ENCODE data around the gene SH3GLB1. TPM values are rescaled to one million over a fixed set of nuclear protein-coding genes. Genes with fewer than 3 reads are reported as not detected.
A peak's percentile ranks its signal among the peaks of the same experiment; 100 is the strongest.

SH3GLB1 gene
- total and polyA plus RNA-seq, 2 of the 13 experiments (the other 11 are each of a cell fraction or from before 2014, with no cell fraction given), result 26.0 to 41.5 TPM

DNA sequence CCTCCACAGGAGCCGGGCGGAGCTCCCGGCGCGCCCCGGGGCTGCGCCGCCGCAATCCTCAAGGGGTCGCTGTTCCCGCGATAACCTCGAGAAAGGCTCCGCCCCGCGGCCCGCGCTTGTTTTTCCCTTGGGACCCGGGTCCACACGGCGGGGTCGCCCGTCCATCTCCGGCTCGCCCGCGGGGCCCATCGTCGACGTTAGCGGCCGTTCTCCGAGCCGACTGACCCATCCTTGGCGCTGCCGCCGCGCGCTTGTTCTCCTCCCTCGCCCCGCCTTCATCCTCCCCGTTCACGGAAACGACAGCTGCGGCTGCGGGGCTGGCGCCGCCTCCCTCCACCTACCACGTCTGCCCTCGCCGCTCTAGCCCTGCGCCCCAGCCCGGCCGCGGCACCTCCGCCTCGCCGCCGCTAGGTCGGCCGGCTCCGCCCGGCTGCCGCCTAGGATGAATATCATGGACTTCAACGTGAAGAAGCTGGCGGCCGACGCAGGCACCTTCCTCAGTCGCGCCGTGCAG is at the start of gene SH3GLB1 (continued):
- TF ChIP-seq ZNF33A (CRISPR knock-in tag; IDR thresholded peaks at IDR 0.05; ENCODE audit: borderline replicate concordance) (peak; percentile 3; the same call in 1 of the 2 replicates), POGZ (CRISPR knock-in tag; IDR thresholded peaks at IDR 0.05) (peak; percentile 93), SRSF9 (IDR thresholded peaks at IDR 0.05; ENCODE audit: borderline replicate concordance, insufficient read depth, low read depth, low read length, poor library complexity, severe bottlenecking) (no peak), ZNF382 (CRISPR knock-in tag; IDR thresholded peaks at IDR 0.05; ENCODE audit: borderline replicate concordance) (no peak)
- TF ChIP-seq, protein P1, sequence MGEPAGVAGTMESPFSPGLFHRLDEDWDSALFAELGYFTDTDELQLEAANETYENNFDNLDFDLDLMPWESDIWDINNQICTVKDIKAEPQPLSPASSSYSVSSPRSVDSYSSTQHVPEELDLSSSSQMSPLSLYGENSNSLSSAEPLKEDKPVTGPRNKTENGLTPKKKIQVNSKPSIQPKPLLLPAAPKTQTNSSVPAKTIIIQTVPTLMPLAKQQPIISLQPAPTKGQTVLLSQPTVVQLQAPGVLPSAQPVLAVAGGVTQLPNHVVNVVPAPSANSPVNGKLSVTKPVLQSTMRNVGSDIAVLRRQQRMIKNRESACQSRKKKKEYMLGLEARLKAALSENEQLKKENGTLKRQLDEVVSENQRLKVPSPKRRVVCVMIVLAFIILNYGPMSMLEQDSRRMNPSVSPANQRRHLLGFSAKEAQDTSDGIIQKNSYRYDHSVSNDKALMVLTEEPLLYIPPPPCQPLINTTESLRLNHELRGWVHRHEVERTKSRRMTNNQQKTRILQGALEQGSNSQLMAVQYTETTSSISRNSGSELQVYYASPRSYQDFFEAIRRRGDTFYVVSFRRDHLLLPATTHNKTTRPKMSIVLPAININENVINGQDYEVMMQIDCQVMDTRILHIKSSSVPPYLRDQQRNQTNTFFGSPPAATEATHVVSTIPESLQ (CRISPR knock-in tag; conservative IDR thresholded peaks at IDR 0.05), result no peak
- TF ChIP-seq, protein P2, sequence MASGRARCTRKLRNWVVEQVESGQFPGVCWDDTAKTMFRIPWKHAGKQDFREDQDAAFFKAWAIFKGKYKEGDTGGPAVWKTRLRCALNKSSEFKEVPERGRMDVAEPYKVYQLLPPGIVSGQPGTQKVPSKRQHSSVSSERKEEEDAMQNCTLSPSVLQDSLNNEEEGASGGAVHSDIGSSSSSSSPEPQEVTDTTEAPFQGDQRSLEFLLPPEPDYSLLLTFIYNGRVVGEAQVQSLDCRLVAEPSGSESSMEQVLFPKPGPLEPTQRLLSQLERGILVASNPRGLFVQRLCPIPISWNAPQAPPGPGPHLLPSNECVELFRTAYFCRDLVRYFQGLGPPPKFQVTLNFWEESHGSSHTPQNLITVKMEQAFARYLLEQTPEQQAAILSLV (CRISPR knock-in tag; IDR thresholded peaks at IDR 0.05; ENCODE audit: borderline replicate concordance), result peak; percentile 59; the same call in 1 of the 2 replicates
- TF ChIP-seq, protein P3, sequence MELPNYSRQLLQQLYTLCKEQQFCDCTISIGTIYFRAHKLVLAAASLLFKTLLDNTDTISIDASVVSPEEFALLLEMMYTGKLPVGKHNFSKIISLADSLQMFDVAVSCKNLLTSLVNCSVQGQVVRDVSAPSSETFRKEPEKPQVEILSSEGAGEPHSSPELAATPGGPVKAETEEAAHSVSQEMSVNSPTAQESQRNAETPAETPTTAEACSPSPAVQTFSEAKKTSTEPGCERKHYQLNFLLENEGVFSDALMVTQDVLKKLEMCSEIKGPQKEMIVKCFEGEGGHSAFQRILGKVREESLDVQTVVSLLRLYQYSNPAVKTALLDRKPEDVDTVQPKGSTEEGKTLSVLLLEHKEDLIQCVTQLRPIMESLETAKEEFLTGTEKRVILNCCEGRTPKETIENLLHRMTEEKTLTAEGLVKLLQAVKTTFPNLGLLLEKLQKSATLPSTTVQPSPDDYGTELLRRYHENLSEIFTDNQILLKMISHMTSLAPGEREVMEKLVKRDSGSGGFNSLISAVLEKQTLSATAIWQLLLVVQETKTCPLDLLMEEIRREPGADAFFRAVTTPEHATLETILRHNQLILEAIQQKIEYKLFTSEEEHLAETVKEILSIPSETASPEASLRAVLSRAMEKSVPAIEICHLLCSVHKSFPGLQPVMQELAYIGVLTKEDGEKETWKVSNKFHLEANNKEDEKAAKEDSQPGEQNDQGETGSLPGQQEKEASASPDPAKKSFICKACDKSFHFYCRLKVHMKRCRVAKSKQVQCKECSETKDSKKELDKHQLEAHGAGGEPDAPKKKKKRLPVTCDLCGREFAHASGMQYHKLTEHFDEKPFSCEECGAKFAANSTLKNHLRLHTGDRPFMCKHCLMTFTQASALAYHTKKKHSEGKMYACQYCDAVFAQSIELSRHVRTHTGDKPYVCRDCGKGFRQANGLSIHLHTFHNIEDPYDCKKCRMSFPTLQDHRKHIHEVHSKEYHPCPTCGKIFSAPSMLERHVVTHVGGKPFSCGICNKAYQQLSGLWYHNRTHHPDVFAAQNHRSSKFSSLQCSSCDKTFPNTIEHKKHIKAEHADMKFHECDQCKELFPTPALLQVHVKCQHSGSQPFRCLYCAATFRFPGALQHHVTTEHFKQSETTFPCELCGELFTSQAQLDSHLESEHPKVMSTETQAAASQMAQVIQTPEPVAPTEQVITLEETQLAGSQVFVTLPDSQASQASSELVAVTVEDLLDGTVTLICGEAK (IDR thresholded peaks at IDR 0.05), result no peak
- TF ChIP-seq, protein P3 (CRISPR knock-in tag; IDR thresholded peaks at IDR 0.05), result no peak; the same call in none of the 2 replicates
- TF ChIP-seq, protein P4, sequence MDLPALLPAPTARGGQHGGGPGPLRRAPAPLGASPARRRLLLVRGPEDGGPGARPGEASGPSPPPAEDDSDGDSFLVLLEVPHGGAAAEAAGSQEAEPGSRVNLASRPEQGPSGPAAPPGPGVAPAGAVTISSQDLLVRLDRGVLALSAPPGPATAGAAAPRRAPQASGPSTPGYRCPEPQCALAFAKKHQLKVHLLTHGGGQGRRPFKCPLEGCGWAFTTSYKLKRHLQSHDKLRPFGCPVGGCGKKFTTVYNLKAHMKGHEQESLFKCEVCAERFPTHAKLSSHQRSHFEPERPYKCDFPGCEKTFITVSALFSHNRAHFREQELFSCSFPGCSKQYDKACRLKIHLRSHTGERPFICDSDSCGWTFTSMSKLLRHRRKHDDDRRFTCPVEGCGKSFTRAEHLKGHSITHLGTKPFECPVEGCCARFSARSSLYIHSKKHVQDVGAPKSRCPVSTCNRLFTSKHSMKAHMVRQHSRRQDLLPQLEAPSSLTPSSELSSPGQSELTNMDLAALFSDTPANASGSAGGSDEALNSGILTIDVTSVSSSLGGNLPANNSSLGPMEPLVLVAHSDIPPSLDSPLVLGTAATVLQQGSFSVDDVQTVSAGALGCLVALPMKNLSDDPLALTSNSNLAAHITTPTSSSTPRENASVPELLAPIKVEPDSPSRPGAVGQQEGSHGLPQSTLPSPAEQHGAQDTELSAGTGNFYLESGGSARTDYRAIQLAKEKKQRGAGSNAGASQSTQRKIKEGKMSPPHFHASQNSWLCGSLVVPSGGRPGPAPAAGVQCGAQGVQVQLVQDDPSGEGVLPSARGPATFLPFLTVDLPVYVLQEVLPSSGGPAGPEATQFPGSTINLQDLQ (CRISPR knock-in tag; IDR thresholded peaks at IDR 0.05), result peak; percentile 57; the same call in 1 of the 2 replicates
- TF ChIP-seq, protein P5, sequence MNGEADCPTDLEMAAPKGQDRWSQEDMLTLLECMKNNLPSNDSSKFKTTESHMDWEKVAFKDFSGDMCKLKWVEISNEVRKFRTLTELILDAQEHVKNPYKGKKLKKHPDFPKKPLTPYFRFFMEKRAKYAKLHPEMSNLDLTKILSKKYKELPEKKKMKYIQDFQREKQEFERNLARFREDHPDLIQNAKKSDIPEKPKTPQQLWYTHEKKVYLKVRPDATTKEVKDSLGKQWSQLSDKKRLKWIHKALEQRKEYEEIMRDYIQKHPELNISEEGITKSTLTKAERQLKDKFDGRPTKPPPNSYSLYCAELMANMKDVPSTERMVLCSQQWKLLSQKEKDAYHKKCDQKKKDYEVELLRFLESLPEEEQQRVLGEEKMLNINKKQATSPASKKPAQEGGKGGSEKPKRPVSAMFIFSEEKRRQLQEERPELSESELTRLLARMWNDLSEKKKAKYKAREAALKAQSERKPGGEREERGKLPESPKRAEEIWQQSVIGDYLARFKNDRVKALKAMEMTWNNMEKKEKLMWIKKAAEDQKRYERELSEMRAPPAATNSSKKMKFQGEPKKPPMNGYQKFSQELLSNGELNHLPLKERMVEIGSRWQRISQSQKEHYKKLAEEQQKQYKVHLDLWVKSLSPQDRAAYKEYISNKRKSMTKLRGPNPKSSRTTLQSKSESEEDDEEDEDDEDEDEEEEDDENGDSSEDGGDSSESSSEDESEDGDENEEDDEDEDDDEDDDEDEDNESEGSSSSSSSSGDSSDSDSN (CRISPR knock-in tag; IDR thresholded peaks at IDR 0.05), result peak; percentile 99
